IMR-90 (cell line): ENCODE data around the gene WDR62. TPM values are rescaled to one million over a fixed set of nuclear protein-coding genes. Genes with fewer than 3 reads are reported as not detected.

Experiments
- ATAC-seq: fragments of 200-7000 bp; cut with Tn5 transposase; 2 replicates; pipeline ENCODE4 v1.9.1; 2020; ENCODE audit warnings: low read depth, mild to moderate bottlenecking, moderate library complexity
- BruUV-seq: library from RNA; stranded (reverse); fragments of 400-500 nt; replicated peaks from 2 replicates; lab custom pipeline; 2021; lab: Mats Ljungman, UMichigan
- CTCF ChIA-PET: fragments of 300-600 bp; formaldehyde crosslinking; extraction: SDS; loops from one replicate; lab custom pipeline; 2021; ENCODE audit warnings: antibody characterized with exemption; lab: Yijun Ruan, JAX
- POLR2A ChIA-PET: fragments of 300-600 bp; sonication (Branson Sonifier 250); formaldehyde crosslinking; loops from one replicate; lab custom pipeline; 2022; ENCODE audit warnings: antibody characterized with exemption; ENCODE audit not compliant: unreplicated experiment; lab: Charles Lee
- DNase-seq: peaks from one replicate; pipeline ENCODE4 v3.0.0; 2013
- H2AFZ ChIP-seq: replicated peaks from 2 replicates; pipeline ENCODE3; 2013; ENCODE audit warnings: low read length, mild to moderate bottlenecking; ENCODE audit not compliant: poor library complexity
- H2AK5ac ChIP-seq: 2 replicates; pipeline ENCODE4 v1.6.1; 2013; ENCODE audit warnings: low read depth, low read length, inconsistent platforms
- H2AK9ac ChIP-seq: replicated peaks from 2 replicates; pipeline ENCODE3; 2013; ENCODE audit warnings: mild to moderate bottlenecking, low read depth, low read length, moderate library complexity; ENCODE audit not compliant: poor library complexity
- H2BK120ac ChIP-seq: 2 replicates; pipeline ENCODE4 v1.6.1; 2013; ENCODE audit warnings: low read depth, low read length, inconsistent platforms
- H2BK15ac ChIP-seq: 3 replicates; pipeline ENCODE4 v1.6.1; 2013; ENCODE audit warnings: low read depth, low read length, inconsistent platforms
- H2BK20ac ChIP-seq: 2 replicates; pipeline ENCODE4 v1.6.1; 2013; ENCODE audit warnings: low read depth, mild to moderate bottlenecking, inconsistent platforms, low read length, moderate library complexity
- H2BK5ac ChIP-seq: 2 replicates; pipeline ENCODE4 v1.6.1; 2013; ENCODE audit warnings: mild to moderate bottlenecking, low read depth, low read length, inconsistent platforms; ENCODE audit not compliant: poor library complexity, severe bottlenecking
- H3K14ac ChIP-seq: replicated peaks from 2 replicates; pipeline ENCODE4 v1.6.1; 2013; ENCODE audit warnings: low read depth, low read length, inconsistent platforms
- H3K18ac ChIP-seq: 2 replicates; pipeline ENCODE4 v1.6.1; 2013; ENCODE audit warnings: low read depth, low read length, control low read depth
- H3K23ac ChIP-seq: 2 replicates; pipeline ENCODE4 v1.6.1; 2013; ENCODE audit warnings: low read depth, low read length, inconsistent platforms
- H3K27ac ChIP-seq: 2 replicates; pipeline ENCODE4 v1.5.1; 2013; ENCODE audit warnings: mild to moderate bottlenecking, control low read depth, low read length; ENCODE audit not compliant: insufficient read depth
- H3K27me3 ChIP-seq: 2 replicates; pipeline ENCODE4 v1.6.1; 2013; ENCODE audit warnings: low read length; ENCODE audit not compliant: control insufficient read depth, insufficient read depth
- H3K36me3 ChIP-seq: 2 replicates; pipeline ENCODE4 v1.6.1; 2013; ENCODE audit warnings: low read length, mixed read lengths; ENCODE audit not compliant: control insufficient read depth, insufficient read depth
- H3K4ac ChIP-seq: 2 replicates; pipeline ENCODE4 v1.6.1; 2013; ENCODE audit warnings: low read depth, low read length, inconsistent platforms
- H3K4me1 ChIP-seq: 2 replicates; pipeline ENCODE4 v1.6.1; 2013; ENCODE audit warnings: low read length, mixed read lengths; ENCODE audit not compliant: control insufficient read depth, insufficient read depth
- H3K4me2 ChIP-seq: 2 replicates; pipeline ENCODE4 v1.6.1; 2013; ENCODE audit warnings: low read depth, mild to moderate bottlenecking, control low read depth, low read length, moderate library complexity
- H3K4me3 ChIP-seq: 2 replicates; pipeline ENCODE4 v1.5.1; 2013; ENCODE audit warnings: low read depth, mild to moderate bottlenecking, control low read depth, low read length, moderate library complexity; ENCODE audit not compliant: insufficient read depth
- H3K56ac ChIP-seq: 2 replicates; pipeline ENCODE4 v1.6.1; 2013; ENCODE audit warnings: low read length, inconsistent platforms; ENCODE audit not compliant: insufficient read depth; ENCODE audit errors: extremely low read depth
- H3K79me1 ChIP-seq, 2 experiments: 2 replicates each; pipeline ENCODE4 v1.6.1; 2013; ENCODE audit warnings: low read length in 2 of 2, inconsistent platforms in 1 of 2, low read depth in 1 of 2
- H3K9ac ChIP-seq: 2 replicates; pipeline ENCODE4 v1.6.1; 2013; ENCODE audit warnings: low read depth, low read length, control low read depth
- H3K9me1 ChIP-seq: 2 replicates; pipeline ENCODE4 v1.6.1; 2013; ENCODE audit warnings: low read length, inconsistent platforms; ENCODE audit not compliant: insufficient read depth
- H3K9me3 ChIP-seq: 2 replicates; pipeline ENCODE4 v1.6.1; 2013; ENCODE audit warnings: low read length; ENCODE audit not compliant: control insufficient read depth, insufficient read depth
- H4K20me1 ChIP-seq: 2 replicates; pipeline ENCODE4 v1.6.1; 2013; ENCODE audit warnings: low read length, inconsistent platforms; ENCODE audit not compliant: insufficient read depth
- H4K5ac ChIP-seq: 2 replicates; pipeline ENCODE4 v1.6.1; 2013; ENCODE audit warnings: mild to moderate bottlenecking, low read depth, low read length, control low read depth
- H4K8ac ChIP-seq, 2 experiments: 2 replicates each; pipeline ENCODE4 v1.6.1; 2013; ENCODE audit warnings: low read depth in 2 of 2, low read length in 2 of 2, control low read depth in 1 of 2, inconsistent platforms in 1 of 2
- H4K91ac ChIP-seq: 2 replicates; pipeline ENCODE4 v1.6.1; 2013; ENCODE audit warnings: low read depth, low read length, inconsistent platforms; ENCODE audit not compliant: insufficient read depth
- CEBPB ChIP-seq: IDR thresholded peaks from 2 replicates; pipeline ENCODE4 v1.6.1; 2012; ENCODE audit warnings: low read depth, low read length, improper control_type of control experiment
- MAFK ChIP-seq: IDR thresholded peaks from 2 replicates; pipeline ENCODE4 v1.6.1; 2012; ENCODE audit warnings: low read depth, low read length, improper control_type of control experiment
- MAZ ChIP-seq: IDR thresholded peaks from 2 replicates; pipeline ENCODE4 v1.6.1; 2012; ENCODE audit warnings: low read depth, mild to moderate bottlenecking, low read length, improper control_type of control experiment, moderate library complexity, borderline replicate concordance
- MXI1 ChIP-seq: IDR thresholded peaks from 2 replicates; pipeline ENCODE4 v1.6.1; 2012; ENCODE audit warnings: low read depth, mild to moderate bottlenecking, low read length, moderate library complexity, borderline replicate concordance
- POLR2A ChIP-seq: IDR thresholded peaks from 2 replicates; pipeline ENCODE4 v1.6.1; 2012; ENCODE audit warnings: mild to moderate bottlenecking, low read depth, low read length
- RAD21 ChIP-seq: IDR thresholded peaks from 2 replicates; pipeline ENCODE4 v1.6.1; 2012; ENCODE audit warnings: low read length, improper control_type of control experiment
- WGBS, 2 experiments: methylation state at CpG; one replicate each; pipeline versions ENCODE4 v1.1.5 to v1.1.7; 2013; ENCODE audit warnings: missing lambda C conversion rate in 2 of 2; ENCODE audit not compliant: insufficient read length in 1 of 2; ENCODE audit errors: extremely low coverage in 2 of 2; 5-methylcytosine and 5-hydroxymethylcytosine counted together
- dilution Hi-C: fragments of 300-500 bp; cut with HindIII; formaldehyde crosslinking; loops from one replicate; pipeline ENCODE4 v1.14.3; 2018; ENCODE audit warnings: low sequenced_read_pairs; ENCODE audit not compliant: unreplicated experiment
- in situ Hi-C: fragments of 300-500 bp; cut with MboI; formaldehyde crosslinking; loops from 3 replicates; pipeline ENCODE4 v1.14.3; 2019; ENCODE audit warnings: low sequenced_read_pairs, inconsistent platforms, mixed read lengths
- intact Hi-C: fragments of 100-400 bp; cut with micrococcal nuclease; formaldehyde crosslinking; loops from 2 replicates; pipeline ENCODE4 v1.10.0; 2022
- polyA plus RNA-seq, 3 experiments: library from polyadenylated mRNA; depleted of rRNA; stranded (reverse); fragments of >200 nt; gene quantifications; 2 replicates each; pipeline ENCODE4 v1.2.3, GENCODE V29; 2012; ENCODE audit warnings: low replicate concordance in 1 of 3
- total RNA-seq: library from RNA; depleted of rRNA; stranded (reverse); fragments of >200 nt; gene quantifications from 2 replicates; pipeline ENCODE4 v1.2.3, GENCODE V29; 2012

WDR62 gene
- total and polyA plus RNA-seq, 2 of the 4 experiments (the other 2 are of a cell fraction), result 4.5 to 7.0 TPM

DNA sequence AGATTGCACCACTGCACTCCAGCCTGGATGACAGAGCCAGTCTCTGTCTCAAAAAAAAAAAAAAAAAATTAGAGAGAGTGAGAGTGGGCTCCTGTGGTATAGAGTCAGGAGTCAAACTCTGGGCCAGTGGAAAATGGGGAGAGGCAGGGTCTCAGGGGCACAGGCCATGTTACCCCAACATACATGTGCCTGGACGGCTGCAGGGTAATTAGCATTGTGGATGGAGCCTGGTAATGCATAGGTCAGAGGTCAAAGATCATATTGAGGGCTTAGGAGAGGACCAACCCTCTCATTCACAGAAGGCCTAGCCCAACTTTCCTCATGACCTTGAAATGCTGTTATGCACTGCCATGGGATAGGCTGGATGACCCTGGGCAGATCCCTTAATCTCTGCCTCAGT lies 29.2 kb upstream of the WDR62 start:
- no peak overlapping the region for H3K23ac ChIP-seq
- H4K91ac ChIP-seq, result no peak overlapping the region
- H3K4me3 ChIP-seq, result no peak overlapping the region
- H3K4me1 ChIP-seq, result no peaks in the 10 kb centered on the region
- peaks cover 63% of the 10 kb centered on the region for H3K36me3 ChIP-seq
- no peak overlapping the region for H4K5ac ChIP-seq
- H2BK15ac ChIP-seq, result no peak overlapping the region
- H3K79me1 ChIP-seq, result peaks cover 0 to 7% of the 10 kb centered on the region in 2 experiments; a peak in 2 of 4 replicates
- no CpG with 5 or more reads among the region's 1 CpG for WGBS, 2 experiments
- H3K4ac ChIP-seq, result no peak overlapping the region
- DNase-seq (no peak), ATAC-seq (no peak)
- peaks cover 6% of the 10 kb centered on the region; the same call in 1 of the 2 replicates for H3K9me1 ChIP-seq
- TF ChIP-seq CEBPB (no peak), POLR2A (no peak), MXI1 (no peak), MAZ (no peak), MAFK (no peak), RAD21 (no peak)
- no peak overlapping the region for H2AFZ ChIP-seq
- no peak overlapping the region for H3K27ac ChIP-seq
- no peak overlapping the region for H4K8ac ChIP-seq
- dilution Hi-C loops, result no loop called here
- no peak overlapping the region for H3K18ac ChIP-seq
- no peak overlapping the region for H3K14ac ChIP-seq
- CTCF ChIA-PET, result no interaction called here
- no peaks in the 10 kb centered on the region; the same call in 1 of the 2 replicates for H4K20me1 ChIP-seq
- no peak overlapping the region for H3K9ac ChIP-seq
- POLR2A ChIA-PET, result no interaction called here
- in situ Hi-C loops, result no loop called here
- H3K56ac ChIP-seq, result no peak overlapping the region
- H2BK5ac ChIP-seq, result no peak overlapping the region
- H2BK120ac ChIP-seq, result no peak overlapping the region
- H2AK9ac ChIP-seq, result no peak overlapping the region
- H3K9me3 ChIP-seq, result no peaks in the 10 kb centered on the region
- no TSS peak for BruUV-seq
- no peak overlapping the region for H2BK20ac ChIP-seq
- H3K4me2 ChIP-seq, result no peak overlapping the region
- intact Hi-C loops, result no loop called here
- no peak overlapping the region for H2AK5ac ChIP-seq
- H3K27me3 ChIP-seq, result no peaks in the 10 kb centered on the region
